ENCODE results near the gene BRME1.
A peak's percentile ranks its signal among the peaks of the same experiment; 100 is the strongest.
"Not testable (repeated sequence)": the region's sequence is repeated elsewhere in the genome, so short reads cannot be mapped to it uniquely, and the experiment has no call there.

BRME1 gene

GRCh38 chr19:13861714-13862531 lies 44.0 kb downstream of the BRME1 start:
- Histone ChIP-seq H3K4me1 (ENCODE audit: control insufficient read depth, insufficient read depth, low read length) (peaks cover 32% of the 10 kb centered on the region), H3K4me3 (ENCODE audit: low read length) (peak overlapping the region; percentile 68), H3K4me2 (ENCODE audit: low read length) (peak overlapping the region; percentile 90), H3K9ac (ENCODE audit: low read depth, low read length) (peak overlapping the region; percentile 91), H3K9me3 (replicated peaks; ENCODE audit: low read length) (no peaks in the 10 kb centered on the region), H3K27me3 (ENCODE audit: control insufficient read depth, insufficient read depth, low read length) (no peaks in the 10 kb centered on the region), H3K36me3 (ENCODE audit: insufficient read depth, low read length) (no peaks in the 10 kb centered on the region)

GRCh38 chr19:13861392-13861713 lies 44.6 kb downstream of the BRME1 start:
- Histone ChIP-seq H3K36me3 (ENCODE audit: insufficient read depth, low read length) (no peaks in the 10 kb centered on the region), H3K4me1 (ENCODE audit: control insufficient read depth, insufficient read depth, low read length) (peaks cover 29% of the 10 kb centered on the region), H3K4me3 (ENCODE audit: low read length) (peak overlapping the region; percentile 68), H3K9ac (ENCODE audit: low read depth, low read length) (peak overlapping the region; percentile 91), H3K4me2 (ENCODE audit: low read length) (peak overlapping the region; percentile 90), H3K27me3 (ENCODE audit: control insufficient read depth, insufficient read depth, low read length) (no peaks in the 10 kb centered on the region), H3K9me3 (replicated peaks; ENCODE audit: low read length) (no peaks in the 10 kb centered on the region)

GRCh38 chr19:13860679-13861391 lies 45.1 kb downstream of the BRME1 start:
- Histone ChIP-seq H3K4me1 (ENCODE audit: control insufficient read depth, insufficient read depth, low read length) (peaks cover 24% of the 10 kb centered on the region), H3K36me3 (ENCODE audit: insufficient read depth, low read length) (no peaks in the 10 kb centered on the region), H3K4me2 (ENCODE audit: low read length) (peak overlapping the region; percentile 90), H3K9ac (ENCODE audit: low read depth, low read length) (peak overlapping the region; percentile 91), H3K4me3 (ENCODE audit: low read length) (peak overlapping the region; percentile 68), H3K27me3 (ENCODE audit: control insufficient read depth, insufficient read depth, low read length) (no peaks in the 10 kb centered on the region), H3K9me3 (replicated peaks; ENCODE audit: low read length) (no peaks in the 10 kb centered on the region)

- H3K4me2 ChIP-seq (ENCODE audit: low read length) = no peak overlapping the region
- H3K4me1 ChIP-seq (ENCODE audit: control insufficient read depth, insufficient read depth, low read length) = peaks cover 19% of the 10 kb centered on the region
- H3K9me3 ChIP-seq (replicated peaks; ENCODE audit: low read length) = no peaks in the 10 kb centered on the region
- no peaks in the 10 kb centered on the region for H3K27me3 ChIP-seq (ENCODE audit: control insufficient read depth, insufficient read depth, low read length)
- no peak overlapping the region for H3K9ac ChIP-seq (ENCODE audit: low read depth, low read length)
- no peak overlapping the region for H3K4me3 ChIP-seq (ENCODE audit: low read length)
- H3K36me3 ChIP-seq (ENCODE audit: insufficient read depth, low read length) = no peaks in the 10 kb centered on the region
Observed at GRCh38 chr19:13859361-13859880, 46.5 kb downstream of the BRME1 start.

GRCh38 chr19:13856497-13856896 lies 49.4 kb downstream of the BRME1 start:
- no peak overlapping the region for H3K4me2 ChIP-seq (ENCODE audit: low read length)
- no peaks in the 10 kb centered on the region for H3K9me3 ChIP-seq (replicated peaks; ENCODE audit: low read length)
- peaks cover 28% of the 10 kb centered on the region for H3K4me1 ChIP-seq (ENCODE audit: control insufficient read depth, insufficient read depth, low read length)
- H3K4me3 ChIP-seq (ENCODE audit: low read length) = no peak overlapping the region
- no peaks in the 10 kb centered on the region for H3K27me3 ChIP-seq (ENCODE audit: control insufficient read depth, insufficient read depth, low read length)
- no peak overlapping the region for H3K9ac ChIP-seq (ENCODE audit: low read depth, low read length)
- no peaks in the 10 kb centered on the region for H3K36me3 ChIP-seq (ENCODE audit: insufficient read depth, low read length)

GRCh38 chr19:13852171-13852707 lies 53.7 kb downstream of the BRME1 start:
- H3K4me1 ChIP-seq (ENCODE audit: control insufficient read depth, insufficient read depth, low read length) = peaks cover 56% of the 10 kb centered on the region
- H3K27me3 ChIP-seq (ENCODE audit: control insufficient read depth, insufficient read depth, low read length); H3K9me3 ChIP-seq (replicated peaks; ENCODE audit: low read length); H3K36me3 ChIP-seq (ENCODE audit: insufficient read depth, low read length); H3K4me2 ChIP-seq (ENCODE audit: low read length); H3K4me3 ChIP-seq (ENCODE audit: low read length): not testable (repeated sequence)
- H3K9ac ChIP-seq (ENCODE audit: low read depth, low read length) = peak overlapping the region; percentile 90

- peak overlapping the region; percentile 90 for H3K9ac ChIP-seq (ENCODE audit: low read depth, low read length)
- not testable (repeated sequence) for H3K27me3 ChIP-seq (ENCODE audit: control insufficient read depth, insufficient read depth, low read length); H3K9me3 ChIP-seq (replicated peaks; ENCODE audit: low read length); H3K36me3 ChIP-seq (ENCODE audit: insufficient read depth, low read length)
- H3K4me1 ChIP-seq (ENCODE audit: control insufficient read depth, insufficient read depth, low read length) = peaks cover 61% of the 10 kb centered on the region
- H3K4me3 ChIP-seq (ENCODE audit: low read length) = peak overlapping the region; percentile 7
- peak overlapping the region; percentile 83 for H3K4me2 ChIP-seq (ENCODE audit: low read length)
Observed at GRCh38 chr19:13851734-13852114, 54.2 kb downstream of the BRME1 start.

GRCh38 chr19:13850910-13851733 lies 54.8 kb downstream of the BRME1 start:
- Histone ChIP-seq H3K4me2 (ENCODE audit: low read length) (peak overlapping the region; percentile 83), H3K9me3 (replicated peaks; ENCODE audit: low read length) (no peaks in the 10 kb centered on the region), H3K9ac (ENCODE audit: low read depth, low read length) (peak overlapping the region; percentile 90), H3K4me3 (ENCODE audit: low read length) (peak overlapping the region; percentile 54), H3K4me1 (ENCODE audit: control insufficient read depth, insufficient read depth, low read length) (peaks cover 67% of the 10 kb centered on the region), H3K36me3 (ENCODE audit: insufficient read depth, low read length) (no peaks in the 10 kb centered on the region), H3K27me3 (ENCODE audit: control insufficient read depth, insufficient read depth, low read length) (no peaks in the 10 kb centered on the region)

GRCh38 chr19:13849991-13850909 lies 55.7 kb downstream of the BRME1 start:
- Histone ChIP-seq H3K9ac (ENCODE audit: low read depth, low read length) (peak overlapping the region; percentile 90), H3K4me2 (ENCODE audit: low read length) (peak overlapping the region; percentile 83), H3K4me3 (ENCODE audit: low read length) (peak overlapping the region; percentile 54), H3K27me3 (ENCODE audit: control insufficient read depth, insufficient read depth, low read length) (no peaks in the 10 kb centered on the region), H3K36me3 (ENCODE audit: insufficient read depth, low read length) (no peaks in the 10 kb centered on the region), H3K4me1 (ENCODE audit: control insufficient read depth, insufficient read depth, low read length) (peaks cover 70% of the 10 kb centered on the region), H3K9me3 (replicated peaks; ENCODE audit: low read length) (no peaks in the 10 kb centered on the region)

- Histone ChIP-seq H3K4me1 (ENCODE audit: control insufficient read depth, insufficient read depth, low read length) (peaks cover 71% of the 10 kb centered on the region), H3K36me3 (ENCODE audit: insufficient read depth, low read length) (no peaks in the 10 kb centered on the region), H3K9me3 (replicated peaks; ENCODE audit: low read length) (no peaks in the 10 kb centered on the region), H3K9ac (ENCODE audit: low read depth, low read length) (peak overlapping the region; percentile 96), H3K4me2 (ENCODE audit: low read length) (no peak overlapping the region), H3K27me3 (ENCODE audit: control insufficient read depth, insufficient read depth, low read length) (no peaks in the 10 kb centered on the region), H3K4me3 (ENCODE audit: low read length) (no peak overlapping the region)
Observed at GRCh38 chr19:13848798-13849676, 56.9 kb downstream of the BRME1 start.

All from skeletal muscle satellite cell (primary cell).